HepG2 (cell line): ENCODE results near the gene PFDN1. TPM values are rescaled to one million over a fixed set of nuclear protein-coding genes. Genes with fewer than 3 reads are reported as not detected.

ENCODE experiments used
- ATAC-seq: fragments of 200-7000 bp; cut with Tn5 transposase; 3 replicates; pipeline ENCODE4 v1.9.1; 2020; ENCODE audit warnings: mild to moderate bottlenecking, moderate library complexity
- BruUV-seq: library from RNA; stranded (reverse); fragments of 400-500 nt; replicated peaks from 2 replicates; lab custom pipeline; 2021; lab: Mats Ljungman, UMichigan
- CTCF ChIA-PET: fragments of 300-600 bp; formaldehyde crosslinking; extraction: SDS; loops from one replicate; lab custom pipeline; 2021; ENCODE audit warnings: low total read pairs, inconsistent platforms, low intra/inter-chr PET ratio; lab: Yijun Ruan, JAX
- POLR2A ChIA-PET: fragments of 350-600 bp; sonication (Branson Sonifier 250); formaldehyde crosslinking; loops from one replicate; lab custom pipeline; 2020; ENCODE audit warnings: antibody characterized with exemption, inconsistent platforms; lab: Yijun Ruan, JAX
- DNase-seq: peaks from one replicate; pipeline ENCODE4 v3.0.0-alpha.2; 2015; ENCODE audit warnings: low spot score
- FAIRE-seq: peaks from 3 replicates; lab custom pipeline; 2011; peaks lifted over from hg19 to GRCh38; lab: Jason Lieb, UNC
- H2AFZ ChIP-seq: one replicate; pipeline ENCODE4 v1.6.1; 2011; ENCODE audit warnings: low read length, inconsistent platforms
- H3K27ac ChIP-seq: fragments of 300-600 bp; 3 replicates; pipeline ENCODE4 v1.8.0; 2011; ENCODE audit warnings: mixed run types, mild to moderate bottlenecking, mixed read lengths, low read length, inconsistent platforms; ENCODE audit not compliant: insufficient read depth; ENCODE audit errors: extremely low read length
- H3K27me3 ChIP-seq, 2 experiments: fragments of 200-600 bp in 1 of 2; 2 replicates in 1 of 2; 3 replicates in 1 of 2; pipeline versions ENCODE4 v1.6.0 to v1.8.0; 2011; ENCODE audit warnings: low read length in 2 of 2, mild to moderate bottlenecking in 2 of 2, moderate library complexity in 2 of 2, inconsistent platforms in 1 of 2; ENCODE audit not compliant: insufficient read depth in 2 of 2, control insufficient read depth in 1 of 2
- H3K36me3 ChIP-seq, 2 experiments: fragments of 200-600 bp in 1 of 2; replicated peaks in 1 of 2; 2 replicates in 1 of 2; 3 replicates in 1 of 2; pipeline versions ENCODE4 v1.5.1 to v1.8.0; 2011; ENCODE audit warnings: low read length in 2 of 2, inconsistent platforms in 1 of 2; ENCODE audit not compliant: insufficient read depth in 2 of 2, control insufficient read depth in 1 of 2
- H3K4me1 ChIP-seq: 2 replicates; pipeline ENCODE4 v1.5.1; 2012; ENCODE audit warnings: low read length, inconsistent platforms; ENCODE audit not compliant: insufficient read depth
- H3K4me2 ChIP-seq: 2 replicates; pipeline ENCODE4 v1.6.0; 2011; ENCODE audit warnings: low read depth, low read length, inconsistent platforms
- H3K4me3 ChIP-seq, 3 experiments: fragments of 200-600 bp in 1 of 3; sonication (generic), shearing (Covaris generic) in 1 of 3; replicated peaks in 1 of 3; 2 replicates each; pipeline ENCODE4 v1.5.1; 2011 to 2016; ENCODE audit warnings: low read length in 3 of 3, inconsistent platforms in 2 of 3, low read depth in 2 of 3, mild to moderate bottlenecking in 2 of 3, control low read depth in 1 of 3, mixed read lengths in 1 of 3; ENCODE audit not compliant: insufficient read depth in 1 of 3
- H3K79me2 ChIP-seq: one replicate; pipeline ENCODE4 v1.6.1; 2011; ENCODE audit warnings: low read length, inconsistent platforms; ENCODE audit not compliant: insufficient read depth
- H3K9ac ChIP-seq: 2 replicates; pipeline ENCODE4 v1.6.0; 2011; ENCODE audit warnings: mild to moderate bottlenecking, low read depth, low read length, inconsistent platforms; ENCODE audit not compliant: insufficient read depth
- H3K9me3 ChIP-seq: 2 replicates; pipeline ENCODE4 v1.5.1; 2012; ENCODE audit warnings: mild to moderate bottlenecking, low read length
- H4K20me1 ChIP-seq: 2 replicates; pipeline ENCODE4 v1.6.0; 2011; ENCODE audit warnings: inconsistent platforms, mild to moderate bottlenecking, low read length, moderate library complexity; ENCODE audit not compliant: insufficient read depth
- AFF4 ChIP-seq: sonication (generic); formaldehyde crosslinking; IDR thresholded peaks from 2 replicates; pipeline ENCODE4 v1.4.0; 2020; ENCODE audit warnings: missing genetic modification reagents
- ATM ChIP-seq: fragments of 450-650 bp; IDR thresholded peaks from 2 replicates; pipeline ENCODE4 v1.7.1; 2017; ENCODE audit warnings: mild to moderate bottlenecking, borderline replicate concordance
- BRCA1 ChIP-seq: sonication (generic); formaldehyde crosslinking; IDR thresholded peaks from 2 replicates; pipeline ENCODE4 v1.4.0; 2020; ENCODE audit warnings: missing genetic modification reagents
- BRF2 ChIP-seq: sonication (generic); formaldehyde crosslinking; IDR thresholded peaks from 2 replicates; pipeline ENCODE4 v1.8.1; 2022; ENCODE audit warnings: mild to moderate bottlenecking, missing genetic modification reagents
- CHCHD3 ChIP-seq: sonication (generic); formaldehyde crosslinking; IDR thresholded peaks from 2 replicates; pipeline ENCODE4 v1.8.0; 2022; ENCODE audit warnings: mild to moderate bottlenecking, missing genetic modification reagents, moderate library complexity
- CHD4 ChIP-seq: fragments of 200-600 bp; sonication (generic); IDR thresholded peaks from 2 replicates; pipeline ENCODE4 v1.7.0; 2017; ENCODE audit warnings: mild to moderate bottlenecking, low read length, borderline replicate concordance
- FOXO1 ChIP-seq: sonication (generic); formaldehyde crosslinking; IDR thresholded peaks from 2 replicates; pipeline ENCODE4 v1.4.0; 2020; ENCODE audit warnings: missing genetic modification reagents
- HMGA1 ChIP-seq: sonication (generic); formaldehyde crosslinking; conservative IDR thresholded peaks from 2 replicates; pipeline ENCODE4 v1.4.0; 2020; ENCODE audit warnings: missing genetic modification reagents
- HOXA9 ChIP-seq: sonication (generic); formaldehyde crosslinking; IDR thresholded peaks from 2 replicates; pipeline ENCODE4 v1.8.1; 2022; ENCODE audit warnings: missing genetic modification reagents, mild to moderate bottlenecking, moderate library complexity, borderline replicate concordance
- MIER2 ChIP-seq: IDR thresholded peaks from 2 replicates; pipeline ENCODE4 v1.6.1; 2016; ENCODE audit warnings: missing biosample characterization, missing genetic modification reagents
- NFKB2 ChIP-seq: sonication (generic); formaldehyde crosslinking; IDR thresholded peaks from 2 replicates; pipeline ENCODE4 v1.4.0; 2020; ENCODE audit warnings: missing genetic modification reagents, borderline replicate concordance
- STAT5B ChIP-seq: sonication (generic); formaldehyde crosslinking; IDR thresholded peaks from 2 replicates; pipeline ENCODE4 v1.4.0; 2020; ENCODE audit warnings: missing genetic modification reagents
- ZBTB42 ChIP-seq: sonication (generic); formaldehyde crosslinking; IDR thresholded peaks from 2 replicates; pipeline ENCODE4 v1.5.0; 2020; ENCODE audit warnings: mild to moderate bottlenecking, missing genetic modification reagents
- ZMYM2 ChIP-seq: sonication (generic); formaldehyde crosslinking; IDR thresholded peaks from 2 replicates; pipeline ENCODE4 v1.8.0; 2022; ENCODE audit warnings: mild to moderate bottlenecking, missing genetic modification reagents
- ZNF296 ChIP-seq: sonication (generic); formaldehyde crosslinking; conservative IDR thresholded peaks from 2 replicates; pipeline ENCODE4 v1.5.0; 2020; ENCODE audit warnings: mild to moderate bottlenecking, missing genetic modification reagents
- ZNF317 ChIP-seq: sonication (generic); formaldehyde crosslinking; IDR thresholded peaks from 2 replicates; pipeline ENCODE4 v1.5.0; 2020; ENCODE audit warnings: mild to moderate bottlenecking, missing genetic modification reagents
- ZNF333 ChIP-seq: sonication (generic); formaldehyde crosslinking; IDR thresholded peaks from 2 replicates; pipeline ENCODE4 v1.4.0; 2020; ENCODE audit warnings: mild to moderate bottlenecking, missing genetic modification reagents, borderline replicate concordance
- ZNF350 ChIP-seq: sonication (generic); formaldehyde crosslinking; IDR thresholded peaks from 2 replicates; pipeline ENCODE4 v1.4.0; 2020; ENCODE audit warnings: mild to moderate bottlenecking, low read depth, missing genetic modification reagents, borderline replicate concordance
- ZNF614 ChIP-seq: IDR thresholded peaks from 2 replicates; pipeline ENCODE4 v1.6.1; 2018; ENCODE audit warnings: missing biosample characterization, missing genetic modification reagents, inconsistent platforms, borderline replicate concordance
- ZNF777 ChIP-seq: sonication (generic); formaldehyde crosslinking; IDR thresholded peaks from 2 replicates; pipeline ENCODE4 v1.4.0; 2020; ENCODE audit warnings: missing genetic modification reagents
- WGBS: methylation state at CpG from one replicate; pipeline ENCODE4 v1.1.6; 2017; ENCODE audit warnings: low lambda C conversion rate; 5-methylcytosine and 5-hydroxymethylcytosine counted together
- in situ Hi-C: cut with HindIII; loops from 2 replicates; pipeline ENCODE4 v1.10.0; 2017; ENCODE audit warnings: low pct_unique_long_range_greater_than_20kb; ENCODE audit not compliant: extremely low pct_ligation_motif_present
- intact Hi-C: fragments of 100-400 bp; cut with micrococcal nuclease; formaldehyde crosslinking; loops from one replicate; pipeline ENCODE4 v1.10.0; 2022; ENCODE audit not compliant: unreplicated experiment
- polyA plus RNA-seq, 8 experiments: library from polyadenylated mRNA; depleted of rRNA in 3 of 8; stranded (reverse) in 7 of 8; unstranded in 1 of 8; fragments of >200 nt; fragmentation: Illumina TruSeq in 4 of 8; extraction: Trizol in 4 of 8; gene quantifications; 2 replicates each; pipeline versions ENCODE4 v1.2.1 to v1.2.3, GENCODE V29; 2011 to 2016; ENCODE audit warnings: low read depth in 4 of 8, missing spikeins in 1 of 8, mixed read lengths in 1 of 8; ENCODE audit not compliant: insufficient read depth in 1 of 8
- total RNA-seq, 5 experiments: library from RNA; depleted of rRNA; stranded (reverse); fragments of >200 nt; fragmentation: Illumina TruSeq; extraction: Trizol; gene quantifications; 2 replicates each; pipeline ENCODE4 v1.2.3, GENCODE V29; 2016; ENCODE audit warnings: low read depth in 1 of 5

PFDN1 gene
- total and polyA plus RNA-seq, 2 of the 13 experiments (the other 11 are each of a cell fraction or from before 2014, with no cell fraction given), result 67.2 to 70.8 TPM

- intact Hi-C loops, result no loop called here
- Histone ChIP-seq H3K9me3 (no peaks in the 10 kb centered on the region), H3K4me2 (peak overlapping the region; percentile 41; the same call in 1 of the 2 replicates), H3K9ac (no peak overlapping the region), H3K79me2 (peaks cover 92% of the 10 kb centered on the region), H2AFZ (no peak overlapping the region), H3K27ac (peak overlapping the region; percentile 37), H3K27me3 (no peaks in the 10 kb centered on the region; a peak in 1 of 5 replicates), H3K4me1 (peaks cover 94% of the 10 kb centered on the region), H3K4me3 (no peak overlapping the region), H3K36me3 (peaks cover 3 to 9% of the 10 kb centered on the region in 2 experiments; a peak in 2 of 5 replicates), H4K20me1 (peaks cover 2% of the 10 kb centered on the region; the same call in 1 of the 2 replicates)
- no peak for FAIRE-seq
- no peak for ATAC-seq
- 95% methylated on average over 3 of the region's 3 CpGs for WGBS
- no TSS peak for BruUV-seq
- in situ Hi-C loops, result no loop called here
- CTCF ChIA-PET, result no interaction called here
- no peak for DNase-seq
- TF ChIP-seq AFF4 (CRISPR knock-in tag), result no peak
- no peak for TF ChIP-seq MIER2
- no peak for TF ChIP-seq NFKB2 (CRISPR knock-in tag)
- TF ChIP-seq ZMYM2 (CRISPR knock-in tag), result no peak
- no peak for TF ChIP-seq CHD4
- TF ChIP-seq ATM, result no peak
- no peak for TF ChIP-seq CHCHD3 (CRISPR knock-in tag)
- no peak for TF ChIP-seq ZNF317 (CRISPR knock-in tag)
- TF ChIP-seq FOXO1 (CRISPR knock-in tag), result no peak
- no peak for TF ChIP-seq HOXA9 (CRISPR knock-in tag)
- no peak for TF ChIP-seq ZBTB42 (CRISPR knock-in tag)
- no peak for TF ChIP-seq BRCA1 (CRISPR knock-in tag)
- TF ChIP-seq ZNF333 (CRISPR knock-in tag), result no peak
- no peak for TF ChIP-seq ZNF614 (CRISPR knock-in tag)
- TF ChIP-seq STAT5B, result no peak
- no peak for TF ChIP-seq ZNF777
- TF ChIP-seq HMGA1 (CRISPR knock-in tag), result no peak
- TF ChIP-seq ZNF350 (CRISPR knock-in tag), result no peak
- no peak for TF ChIP-seq ZNF296 (CRISPR knock-in tag)
- TF ChIP-seq BRF2 (CRISPR knock-in tag), result no peak
- POLR2A ChIA-PET, result interaction anchor here (1.5 kb wide), 1 partner anchor 50 kb away, joined by 4 read pairs; the partner anchor contains the start of gene HBEGF
Measured at GRCh38 chr5:140296289-140296688, 6.6 kb downstream of the PFDN1 start.
